UCSD-AML1 (cell line): ENCODE data around the gene CSTF1.

Experiments used
- DNase-seq: peaks from one replicate; lab custom pipeline; 2025; ENCODE audit not compliant: unreplicated experiment; lab: John Stamatoyannopoulos, UW

Gene CSTF1

GRCh38 chr20:56426926-56427325 lies 34.5 kb downstream of the CSTF1 start:
- no peak for DNase-seq

- no peak for DNase-seq
These were observed 35.4 kb downstream of the CSTF1 start for GRCh38 chr20:56427797-56428196.

GRCh38 chr20:56428410-56428809 lies 36.0 kb downstream of the CSTF1 start:
- no peak for DNase-seq

GRCh38 chr20:56428881-56429280 lies 36.4 kb downstream of the CSTF1 start:
- no peak for DNase-seq

GRCh38 chr20:56429502-56429901 lies 37.1 kb downstream of the CSTF1 start:
- DNase-seq: no peak

- DNase-seq: no peak
These were observed 37.5 kb downstream of the CSTF1 start for GRCh38 chr20:56429941-56430340.

GRCh38 chr20:56430461-56430860 lies 38.0 kb downstream of the CSTF1 start:
- DNase-seq: no peak

GRCh38 chr20:56430957-56431356 lies 38.5 kb downstream of the CSTF1 start:
- DNase-seq: no peak

GRCh38 chr20:56431471-56431870 lies 39.0 kb downstream of the CSTF1 start:
- DNase-seq: no peak

- no peak for DNase-seq
These were observed 40.9 kb downstream of the CSTF1 start for GRCh38 chr20:56433221-56433879.

- DNase-seq: no peak
These were observed 41.4 kb downstream of the CSTF1 start for GRCh38 chr20:56433880-56434255.

GRCh38 chr20:56437196-56437960 lies 44.9 kb downstream of the CSTF1 start:
- DNase-seq: no peak

- no peak for DNase-seq
These were observed 45.8 kb downstream of the CSTF1 start for GRCh38 chr20:56438284-56438683.

- no peak for DNase-seq
These were observed 47.4 kb downstream of the CSTF1 start for GRCh38 chr20:56439771-56440291.

- DNase-seq: peak; percentile 61
These were observed 48.0 kb downstream of the CSTF1 start for GRCh38 chr20:56440346-56441007.

- DNase-seq: no peak
These were observed 50.2 kb downstream of the CSTF1 start for GRCh38 chr20:56442389-56443365.

- DNase-seq: no peak
These were observed 51.5 kb downstream of the CSTF1 start for GRCh38 chr20:56443654-56444540.

- DNase-seq: no peak
These were observed 52.7 kb downstream of the CSTF1 start for GRCh38 chr20:56445130-56445529.

- DNase-seq: no peak
These were observed 53.1 kb downstream of the CSTF1 start for GRCh38 chr20:56445540-56445939.

GRCh38 chr20:56447227-56447626 lies 54.8 kb downstream of the CSTF1 start:
- no peak for DNase-seq
